Measurements from ENCODE around the gene MLXIP. TPM values are rescaled to one million over a fixed set of nuclear protein-coding genes. Genes with fewer than 3 reads are reported as not detected.

MLXIP gene
- total and polyA plus RNA-seq, 12 donors, result 11.5 to 37.9 (median 20.9) TPM

DNA sequence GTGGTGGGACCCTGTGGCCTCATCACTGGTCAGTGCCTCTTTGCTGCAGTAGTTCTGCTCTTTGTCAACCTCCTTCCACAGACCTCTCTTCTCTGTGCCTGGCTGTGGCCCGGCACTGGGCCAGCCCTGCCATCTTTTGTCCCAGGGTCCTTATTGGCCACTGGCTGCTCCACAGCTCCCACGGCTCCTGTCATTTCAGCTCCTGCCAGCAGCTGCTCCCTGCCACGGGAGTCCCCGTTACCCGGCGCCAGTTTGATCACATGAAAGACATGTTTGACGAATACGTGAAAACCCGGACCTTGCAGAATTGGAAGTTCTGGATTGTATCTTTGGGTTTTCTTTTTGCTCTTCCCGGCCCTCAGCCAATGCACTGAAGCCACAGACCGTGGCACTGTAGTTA is 60.1 kb downstream of the MLXIP start:
- Histone ChIP-seq H3K4me1 (peaks cover 0 to 4% (median 0%) of the 10 kb centered on the region in 9 donors), H3K27ac (no peak overlapping the region), H3K36me3 (peaks cover 0 to 100% (median 50%) of the 10 kb centered on the region in 9 donors), H3K9me3 (no peaks in the 10 kb centered on the region), H3K27me3 (no peaks in the 10 kb centered on the region), H3K4me3 (no peak overlapping the region)
- no peak for DNase-seq
- WGBS, 2 donors, result 84 to 86% methylated on average over 11 of the region's 11 CpGs
- intact Hi-C loops (cut with DNase I), result no loop called here
- no peak for ATAC-seq
- TF ChIP-seq, protein P1, sequence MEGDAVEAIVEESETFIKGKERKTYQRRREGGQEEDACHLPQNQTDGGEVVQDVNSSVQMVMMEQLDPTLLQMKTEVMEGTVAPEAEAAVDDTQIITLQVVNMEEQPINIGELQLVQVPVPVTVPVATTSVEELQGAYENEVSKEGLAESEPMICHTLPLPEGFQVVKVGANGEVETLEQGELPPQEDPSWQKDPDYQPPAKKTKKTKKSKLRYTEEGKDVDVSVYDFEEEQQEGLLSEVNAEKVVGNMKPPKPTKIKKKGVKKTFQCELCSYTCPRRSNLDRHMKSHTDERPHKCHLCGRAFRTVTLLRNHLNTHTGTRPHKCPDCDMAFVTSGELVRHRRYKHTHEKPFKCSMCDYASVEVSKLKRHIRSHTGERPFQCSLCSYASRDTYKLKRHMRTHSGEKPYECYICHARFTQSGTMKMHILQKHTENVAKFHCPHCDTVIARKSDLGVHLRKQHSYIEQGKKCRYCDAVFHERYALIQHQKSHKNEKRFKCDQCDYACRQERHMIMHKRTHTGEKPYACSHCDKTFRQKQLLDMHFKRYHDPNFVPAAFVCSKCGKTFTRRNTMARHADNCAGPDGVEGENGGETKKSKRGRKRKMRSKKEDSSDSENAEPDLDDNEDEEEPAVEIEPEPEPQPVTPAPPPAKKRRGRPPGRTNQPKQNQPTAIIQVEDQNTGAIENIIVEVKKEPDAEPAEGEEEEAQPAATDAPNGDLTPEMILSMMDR (IDR thresholded peaks at IDR 0.05), result no peak

DNA sequence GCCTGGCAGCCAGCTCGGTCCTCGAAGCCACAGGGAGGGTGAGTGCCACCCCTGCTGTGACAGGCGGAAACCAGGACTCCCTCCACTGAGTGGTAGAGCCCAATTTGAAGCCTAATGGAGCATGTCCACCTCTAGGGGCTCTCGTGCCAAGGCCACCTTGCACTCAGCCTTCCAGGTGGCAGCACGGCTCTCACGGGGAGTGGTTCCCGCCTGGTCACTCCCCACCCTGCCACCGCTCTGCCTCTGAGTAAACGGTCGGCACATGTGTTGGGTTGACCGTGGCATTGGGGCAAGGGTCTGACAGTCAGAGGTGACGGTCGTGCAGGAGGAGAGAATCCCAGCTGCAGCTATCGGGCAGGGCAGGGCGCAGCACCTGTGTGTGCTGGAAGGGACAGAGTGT is 60.7 kb downstream of the MLXIP start:
- ATAC-seq (no peak), DNase-seq (no peak)
- Histone ChIP-seq H3K9me3 (no peaks in the 10 kb centered on the region), H3K27ac (no peak overlapping the region), H3K4me1 (peaks cover 0 to 4% (median 0%) of the 10 kb centered on the region in 9 donors), H3K4me3 (no peak overlapping the region), H3K36me3 (peaks cover 0 to 100% (median 43%) of the 10 kb centered on the region in 9 donors), H3K27me3 (no peaks in the 10 kb centered on the region)
- 95 to 96% methylated on average over 15 of the region's 15 CpGs for WGBS, 2 donors
- TF ChIP-seq, protein P1 (IDR thresholded peaks at IDR 0.05), result no peak
- intact Hi-C loops (cut with DNase I), result no loop called here

DNA sequence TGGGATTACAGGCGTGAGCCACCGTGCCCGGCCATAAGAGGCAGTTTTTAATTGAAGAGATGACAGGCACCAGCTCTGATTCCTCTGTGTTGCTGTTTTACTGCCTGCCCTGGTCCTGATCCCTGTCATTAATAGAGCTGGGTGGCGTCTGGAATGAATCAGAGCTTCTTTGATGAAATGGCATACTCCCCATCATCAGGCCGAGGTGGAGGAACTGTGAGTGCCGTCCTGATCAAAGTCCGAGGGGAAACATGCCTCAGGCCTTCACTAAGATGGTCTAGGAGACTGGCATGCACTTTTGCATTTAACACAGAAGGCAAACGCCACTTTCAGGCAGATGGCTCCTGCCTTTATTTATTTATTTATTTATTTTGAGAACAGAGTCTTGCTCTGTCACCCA is 61.4 kb downstream of the MLXIP start:
- intact Hi-C loops (cut with DNase I), result no loop called here
- no peaks in the 10 kb centered on the region for H3K9me3 ChIP-seq
- 86 to 91% methylated on average over 8 of the region's 8 CpGs for WGBS, 2 donors
- ATAC-seq (no peak), DNase-seq (no peak)
- H3K4me3 ChIP-seq, result no peak overlapping the region
- no peak overlapping the region for H3K27ac ChIP-seq
- TF ChIP-seq, protein P1 (IDR thresholded peaks at IDR 0.05), result no peak
- H3K36me3 ChIP-seq, result peaks cover 0 to 98% (median 37%) of the 10 kb centered on the region in 9 donors
- H3K4me1 ChIP-seq, result peaks cover 0 to 4% (median 0%) of the 10 kb centered on the region in 9 donors
- H3K27me3 ChIP-seq, result no peaks in the 10 kb centered on the region

- Histone ChIP-seq H3K27me3 (no peaks in the 10 kb centered on the region), H3K27ac (no peak overlapping the region), H3K4me3 (no peak overlapping the region), H3K36me3 (peaks cover 0 to 95% (median 29%) of the 10 kb centered on the region in 9 donors), H3K9me3 (no peaks in the 10 kb centered on the region), H3K4me1 (peaks cover 0 to 4% (median 0%) of the 10 kb centered on the region in 9 donors)
- TF ChIP-seq, protein P1 (IDR thresholded peaks at IDR 0.05), result no peak
- no peak for ATAC-seq
- 93 to 94% methylated on average over 19 of the region's 19 CpGs for WGBS, 2 donors
- intact Hi-C loops (cut with DNase I), result no loop called here
- DNase-seq, result no peak
Observed at GRCh38 chr12:122140467-122141257, 62.1 kb downstream of the MLXIP start.

Measured in heart right ventricle (tissue), 16 donors.